ENCODE data around the gene NCDN.

The NCDN gene

GRCh38 chr1:35567947-35568558, 10.5 kb downstream of the NCDN start:
- FAIRE-seq (no peak), DNase-seq (ENCODE audit: insufficient read length, low spot score) (no peak)
- no peak for TF ChIP-seq POLR2A (IDR thresholded peaks at IDR 0.05; ENCODE audit: low read depth, low read length)
- no peak for TF ChIP-seq POLR2AphosphoS5 (IDR thresholded peaks at IDR 0.05; ENCODE audit: low read depth, low read length)
- TF ChIP-seq POU2F2 (IDR thresholded peaks at IDR 0.05; ENCODE audit: low read depth, low read length) = no peak
- no peak for TF ChIP-seq SPI1 (IDR thresholded peaks at IDR 0.05; ENCODE audit: low read depth, low read length)
- no peak for TF ChIP-seq TAF1 (IDR thresholded peaks at IDR 0.05; ENCODE audit: low read depth, low read length)
- TF ChIP-seq PAX5 (IDR thresholded peaks at IDR 0.05; ENCODE audit: insufficient read depth, low read length, severe bottlenecking) = no peak

- peak; percentile 96 for FAIRE-seq
- peak; percentile 42; the same call in 1 of the 2 replicates for TF ChIP-seq POU2F2 (IDR thresholded peaks at IDR 0.05; ENCODE audit: low read depth, low read length)
- no peak for TF ChIP-seq POLR2A (IDR thresholded peaks at IDR 0.05; ENCODE audit: low read depth, low read length)
- no peak for TF ChIP-seq PAX5 (IDR thresholded peaks at IDR 0.05; ENCODE audit: insufficient read depth, low read length, severe bottlenecking)
- peak; percentile 77 for DNase-seq (ENCODE audit: insufficient read length, low spot score)
These were observed 11.4 kb downstream of the NCDN start for GRCh38 chr1:35568975-35569395.

GRCh38 chr1:35569936-35570335, 12.3 kb downstream of the NCDN start:
- no peak for TF ChIP-seq POLR2A (IDR thresholded peaks at IDR 0.05; ENCODE audit: low read depth, low read length)
- TF ChIP-seq SPI1 (IDR thresholded peaks at IDR 0.05; ENCODE audit: low read depth, low read length) = no peak
- no peak for TF ChIP-seq PAX5 (IDR thresholded peaks at IDR 0.05; ENCODE audit: insufficient read depth, low read length, severe bottlenecking)
- no peak for TF ChIP-seq TAF1 (IDR thresholded peaks at IDR 0.05; ENCODE audit: low read depth, low read length)
- no peak for TF ChIP-seq POLR2AphosphoS5 (IDR thresholded peaks at IDR 0.05; ENCODE audit: low read depth, low read length)
- TF ChIP-seq POU2F2 (IDR thresholded peaks at IDR 0.05; ENCODE audit: low read depth, low read length) = no peak
- FAIRE-seq = no peak

GRCh38 chr1:35570589-35571137, 13.1 kb downstream of the NCDN start:
- DNase-seq (ENCODE audit: insufficient read length, low spot score) = no peak

More at GRCh38 chr1:35569936-35570335, 12.3 kb downstream of the NCDN start:
- DNase-seq (ENCODE audit: insufficient read length, low spot score) = no peak

GRCh38 chr1:35571263-35571662, 13.7 kb downstream of the NCDN start:
- no peak for DNase-seq (ENCODE audit: insufficient read length, low spot score)
- no peak for TF ChIP-seq POLR2A (IDR thresholded peaks at IDR 0.05; ENCODE audit: low read depth, low read length)
- no peak for TF ChIP-seq POLR2AphosphoS5 (IDR thresholded peaks at IDR 0.05; ENCODE audit: low read depth, low read length)
- TF ChIP-seq PAX5 (IDR thresholded peaks at IDR 0.05; ENCODE audit: insufficient read depth, low read length, severe bottlenecking) = no peak
- TF ChIP-seq TAF1 (IDR thresholded peaks at IDR 0.05; ENCODE audit: low read depth, low read length) = no peak
- no peak for TF ChIP-seq SPI1 (IDR thresholded peaks at IDR 0.05; ENCODE audit: low read depth, low read length)
- TF ChIP-seq POU2F2 (IDR thresholded peaks at IDR 0.05; ENCODE audit: low read depth, low read length) = no peak
- no peak for FAIRE-seq

More at GRCh38 chr1:35570589-35571137, 13.1 kb downstream of the NCDN start:
- FAIRE-seq = no peak
- TF ChIP-seq PAX5 (IDR thresholded peaks at IDR 0.05; ENCODE audit: insufficient read depth, low read length, severe bottlenecking) (no peak), TAF1 (IDR thresholded peaks at IDR 0.05; ENCODE audit: low read depth, low read length) (no peak), SPI1 (IDR thresholded peaks at IDR 0.05; ENCODE audit: low read depth, low read length) (no peak), POLR2A (IDR thresholded peaks at IDR 0.05; ENCODE audit: low read depth, low read length) (no peak), POU2F2 (IDR thresholded peaks at IDR 0.05; ENCODE audit: low read depth, low read length) (no peak), POLR2AphosphoS5 (IDR thresholded peaks at IDR 0.05; ENCODE audit: low read depth, low read length) (no peak)

GRCh38 chr1:35572296-35572695, 14.7 kb downstream of the NCDN start:
- FAIRE-seq (peak; percentile 63), DNase-seq (ENCODE audit: insufficient read length, low spot score) (no peak)
- no peak for TF ChIP-seq POLR2AphosphoS5 (IDR thresholded peaks at IDR 0.05; ENCODE audit: low read depth, low read length)
- no peak for TF ChIP-seq SPI1 (IDR thresholded peaks at IDR 0.05; ENCODE audit: low read depth, low read length)
- no peak for TF ChIP-seq POLR2A (IDR thresholded peaks at IDR 0.05; ENCODE audit: low read depth, low read length)
- TF ChIP-seq POU2F2 (IDR thresholded peaks at IDR 0.05; ENCODE audit: low read depth, low read length) = no peak
- no peak for TF ChIP-seq TAF1 (IDR thresholded peaks at IDR 0.05; ENCODE audit: low read depth, low read length)
- TF ChIP-seq PAX5 (IDR thresholded peaks at IDR 0.05; ENCODE audit: insufficient read depth, low read length, severe bottlenecking) = no peak

- FAIRE-seq (no peak), DNase-seq (ENCODE audit: insufficient read length, low spot score) (no peak)
- TF ChIP-seq POLR2A (IDR thresholded peaks at IDR 0.05; ENCODE audit: low read depth, low read length) = no peak
- TF ChIP-seq POLR2AphosphoS5 (IDR thresholded peaks at IDR 0.05; ENCODE audit: low read depth, low read length) = no peak
- TF ChIP-seq POU2F2 (IDR thresholded peaks at IDR 0.05; ENCODE audit: low read depth, low read length) = no peak
- no peak for TF ChIP-seq SPI1 (IDR thresholded peaks at IDR 0.05; ENCODE audit: low read depth, low read length)
- TF ChIP-seq PAX5 (IDR thresholded peaks at IDR 0.05; ENCODE audit: insufficient read depth, low read length, severe bottlenecking) = no peak
- no peak for TF ChIP-seq TAF1 (IDR thresholded peaks at IDR 0.05; ENCODE audit: low read depth, low read length)
These were observed 15.9 kb downstream of the NCDN start, which contains the start of gene TFAP2E for GRCh38 chr1:35573198-35574124. Gene TFAP2E, plus strand, starts transcription at chr1:35573314. Its CDS starts 264 bp downstream, at chr1:35573578.

GRCh38 chr1:35574125-35574654, 16.6 kb downstream of the NCDN start:
- TF ChIP-seq SPI1 (IDR thresholded peaks at IDR 0.05; ENCODE audit: low read depth, low read length) = no peak
- TF ChIP-seq TAF1 (IDR thresholded peaks at IDR 0.05; ENCODE audit: low read depth, low read length) = no peak
- TF ChIP-seq POLR2AphosphoS5 (IDR thresholded peaks at IDR 0.05; ENCODE audit: low read depth, low read length) = no peak
- no peak for TF ChIP-seq POU2F2 (IDR thresholded peaks at IDR 0.05; ENCODE audit: low read depth, low read length)
- TF ChIP-seq POLR2A (IDR thresholded peaks at IDR 0.05; ENCODE audit: low read depth, low read length) = no peak
- no peak for TF ChIP-seq PAX5 (IDR thresholded peaks at IDR 0.05; ENCODE audit: insufficient read depth, low read length, severe bottlenecking)
- DNase-seq (ENCODE audit: insufficient read length, low spot score) (no peak), FAIRE-seq (no peak)
